CD4-positive, alpha-beta T cell treated with Interleukin-1 beta for 1 hour (primary cell): ENCODE results near the gene PIK3AP1.

ENCODE experiments used
- DNase-seq, 2 donors: peaks; one replicate each; pipeline ENCODE4 v3.0.0-alpha.2; 2020 to 2022

Gene PIK3AP1

GRCh38 chr10:96641396-96642295 lies 78.7 kb downstream of the PIK3AP1 start:
- no peak for DNase-seq

DNA sequence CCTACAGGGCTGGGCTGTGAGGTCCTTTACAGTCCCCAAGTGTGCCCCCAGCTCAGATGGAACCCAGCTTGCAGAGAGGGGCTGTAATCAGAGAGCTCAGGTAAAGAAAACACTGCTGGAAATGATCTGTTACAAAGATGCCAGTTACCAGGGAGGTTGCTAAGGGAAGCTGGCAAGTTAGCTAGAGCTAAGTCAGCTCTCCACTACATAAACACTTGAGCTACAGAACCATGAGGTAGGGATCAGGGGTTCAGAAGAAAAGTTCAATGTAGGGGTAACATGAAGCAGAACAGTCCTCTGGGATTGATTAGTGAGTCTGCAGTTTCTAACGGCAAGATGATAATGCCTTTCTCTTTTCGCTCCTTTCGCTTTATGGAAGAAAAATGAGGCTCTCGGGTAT lies 80.4 kb downstream of the PIK3AP1 start:
- no peak for DNase-seq

DNA sequence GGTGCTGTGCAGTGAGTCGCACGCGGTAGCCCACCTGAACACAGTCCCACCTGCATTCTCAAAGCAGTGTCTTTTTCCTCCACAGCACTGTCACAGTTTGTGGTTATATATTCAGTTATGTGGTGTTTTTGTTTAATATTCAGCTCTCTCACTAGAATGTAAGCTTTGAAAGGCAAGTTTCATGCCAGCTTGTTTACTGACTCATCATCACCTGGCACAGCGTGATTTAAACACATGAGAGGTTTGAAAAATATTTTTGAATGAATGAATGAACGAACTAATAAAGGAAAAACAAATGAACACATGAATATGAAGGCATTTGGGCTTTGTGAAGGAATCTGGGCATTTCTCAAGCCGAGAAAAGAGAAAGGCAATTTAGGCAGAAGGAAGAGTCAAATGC lies 81.6 kb downstream of the PIK3AP1 start:
- no peak for DNase-seq

DNA sequence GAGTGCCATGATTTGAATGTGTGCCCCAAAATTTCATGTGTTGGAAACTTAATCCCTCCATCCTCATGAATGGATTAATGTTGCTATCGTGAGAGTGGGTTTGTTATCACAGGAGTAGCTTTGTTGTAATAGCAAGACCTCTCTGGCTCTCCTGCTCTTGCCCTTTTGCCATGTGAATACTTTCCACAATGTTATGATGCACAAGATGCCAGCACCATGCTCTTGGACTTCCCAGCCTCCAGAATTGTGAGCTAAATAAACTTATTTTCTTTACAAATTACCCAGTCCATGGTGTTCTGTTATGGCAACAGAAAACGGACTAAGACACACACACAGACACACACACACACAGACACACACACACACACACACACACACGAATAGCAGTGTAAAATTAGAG lies 82.2 kb downstream of the PIK3AP1 start:
- no peak for DNase-seq

DNA sequence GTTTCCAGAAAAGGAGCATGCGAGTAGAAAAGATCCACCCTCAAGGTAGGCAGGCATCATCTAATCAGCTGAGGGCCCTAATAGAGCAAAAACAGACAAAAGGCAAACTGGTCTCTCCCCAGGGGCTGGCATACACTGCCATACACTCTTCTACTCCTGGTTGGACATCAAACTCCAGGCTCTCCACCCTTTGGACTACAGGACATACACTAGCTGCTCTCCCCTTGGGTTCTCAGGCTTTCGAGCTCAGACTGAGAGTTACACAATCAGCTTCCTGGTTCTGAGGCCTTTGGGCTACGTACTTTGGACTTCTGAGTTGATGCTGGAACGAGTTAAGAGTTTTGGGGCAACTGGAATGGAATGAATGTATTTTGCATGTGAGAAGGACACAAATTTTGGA lies 82.6 kb downstream of the PIK3AP1 start:
- DNase-seq, result no peak

GRCh38 chr10:96636551-96636950 lies 83.8 kb downstream of the PIK3AP1 start:
- no peak for DNase-seq

DNA sequence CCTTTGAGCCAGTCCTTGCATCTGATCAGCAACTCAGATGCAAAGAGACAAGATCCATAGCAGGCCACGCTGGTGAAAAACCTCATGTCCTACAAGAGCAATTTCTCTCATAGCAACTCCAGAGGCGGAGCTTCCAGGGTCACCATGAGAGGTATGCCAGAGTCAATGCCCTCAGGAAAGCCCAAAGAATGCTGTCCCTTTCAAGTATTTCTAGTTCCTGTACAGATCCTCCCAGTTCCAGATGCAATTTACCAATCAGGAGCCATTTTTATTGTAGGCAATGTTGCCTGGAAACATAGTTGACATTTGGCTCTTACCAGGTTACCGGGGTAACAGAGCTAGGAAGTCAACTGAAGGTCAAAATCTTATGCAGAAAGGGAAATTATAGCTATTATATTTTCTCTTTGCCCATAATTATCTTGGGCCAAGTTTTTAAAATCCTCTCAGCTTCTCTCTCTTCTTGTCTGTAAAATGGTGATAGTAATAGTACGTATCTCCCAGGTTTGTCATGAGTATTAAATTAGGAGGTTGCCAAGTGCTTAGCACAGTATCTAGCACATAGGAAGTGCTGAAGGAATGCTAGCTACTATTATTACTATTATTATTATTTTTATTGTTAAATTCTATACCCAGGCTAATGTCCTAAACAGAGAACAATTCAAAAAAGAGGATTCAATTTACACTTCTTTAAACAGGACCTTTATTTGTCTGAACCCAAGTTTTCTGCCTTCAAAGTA lies 87.2 kb downstream of the PIK3AP1 start:
- DNase-seq, result no peak

GRCh38 chr10:96627292-96627691 lies 93.0 kb downstream of the PIK3AP1 start:
- no peak for DNase-seq

DNA sequence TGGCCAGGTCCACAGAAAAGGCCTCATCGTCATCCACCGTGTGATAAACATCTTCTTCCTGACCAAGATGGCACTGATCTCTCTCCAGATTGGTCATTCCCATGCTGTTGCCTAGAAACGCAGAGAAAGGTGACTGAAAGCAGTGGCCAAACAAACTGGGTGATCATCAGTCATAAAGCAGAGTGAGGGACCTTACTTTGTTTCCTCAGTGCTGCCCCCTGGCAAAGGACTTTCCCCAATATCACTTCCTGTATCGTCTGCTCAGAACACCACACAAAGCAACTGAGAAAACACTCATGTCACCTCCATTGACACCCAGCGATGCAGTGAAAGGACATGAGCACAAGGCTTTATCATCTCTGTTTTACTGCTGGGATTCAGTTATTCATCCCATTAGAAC lies 93.5 kb downstream of the PIK3AP1 start:
- peak in 1 of 2 donors; percentile 17 for DNase-seq

GRCh38 chr10:96625173-96625572 lies 95.1 kb downstream of the PIK3AP1 start:
- no peak for DNase-seq

DNA sequence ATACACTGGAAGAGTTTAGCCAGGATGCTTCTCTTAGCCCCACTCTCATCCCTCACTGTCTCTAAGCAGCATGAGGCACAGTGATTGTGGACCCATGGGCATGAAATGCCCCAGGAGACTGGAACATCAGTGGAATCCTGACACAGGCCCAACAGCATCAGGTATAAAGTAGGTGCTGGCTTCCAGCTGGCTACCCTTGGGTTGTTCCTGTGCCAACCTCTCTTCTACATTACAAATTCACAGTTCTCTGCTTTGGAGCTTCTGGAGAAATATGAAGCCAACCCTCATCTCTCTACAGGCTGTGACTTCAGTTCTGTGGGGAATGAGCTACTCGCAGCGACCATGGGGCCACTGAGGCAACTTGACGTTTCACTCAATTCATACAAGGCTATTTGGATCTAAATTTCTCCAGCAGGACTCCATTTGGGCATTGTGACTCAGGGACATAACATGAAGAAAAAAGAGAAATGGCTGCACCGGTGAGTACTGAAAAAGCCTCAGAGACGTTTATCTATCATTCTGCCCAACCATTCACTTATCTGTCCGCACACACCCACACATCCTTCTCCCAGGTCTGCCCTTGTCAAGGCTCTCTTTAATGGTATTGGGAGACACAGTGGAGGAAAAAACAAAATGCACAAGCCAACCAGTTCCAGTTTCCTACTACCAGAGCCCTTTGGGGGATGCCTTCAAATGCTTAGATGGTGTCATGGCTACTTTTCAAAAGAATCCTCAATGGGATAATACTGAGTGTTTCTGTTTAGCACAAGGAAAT lies 98.1 kb downstream of the PIK3AP1 start:
- no peak for DNase-seq

DNA sequence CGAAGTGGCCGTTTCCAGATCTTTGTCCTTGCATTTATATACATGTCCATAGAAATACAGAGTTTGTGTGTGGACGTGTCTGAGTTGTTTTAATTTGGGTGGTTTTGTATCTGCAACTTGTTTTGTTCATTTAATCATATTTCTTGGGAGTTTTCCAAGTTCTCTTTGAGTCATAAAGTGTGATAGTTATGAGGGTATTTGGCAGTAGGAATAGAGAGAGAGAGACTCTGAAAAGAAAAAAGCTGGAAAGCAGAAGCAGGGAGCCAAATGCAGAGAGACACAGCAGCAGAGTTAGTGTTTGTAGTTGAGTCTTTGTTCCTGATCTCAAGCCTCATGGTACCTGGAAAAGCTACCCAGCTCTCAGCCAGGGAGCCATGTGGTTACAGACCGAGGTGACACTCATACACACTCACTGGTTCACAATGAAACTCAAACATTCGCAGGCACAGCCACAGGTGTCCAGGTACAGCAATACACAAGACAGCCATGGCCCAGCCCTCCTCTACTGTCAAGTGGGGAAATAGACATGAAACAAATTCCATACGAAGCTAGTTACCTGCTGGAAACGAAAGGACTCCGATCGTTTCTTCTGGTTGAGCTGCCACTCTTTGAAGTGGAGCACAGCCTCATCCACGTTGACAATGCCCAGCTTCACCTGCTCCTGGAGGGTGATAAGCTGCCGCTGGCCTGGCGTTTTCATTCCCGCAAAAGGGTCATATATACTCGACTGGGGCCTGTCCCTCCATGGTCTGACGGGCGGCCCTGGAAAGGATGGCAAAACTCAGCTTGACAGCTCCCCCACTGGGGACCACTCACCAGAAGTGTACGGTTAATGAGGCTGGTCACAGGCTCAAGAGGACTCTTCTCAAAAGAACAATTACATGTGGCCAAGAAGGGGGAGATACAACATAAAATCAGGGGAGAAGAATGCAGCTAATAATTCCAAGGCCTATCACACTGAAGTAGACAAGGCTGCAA lies 100.2 kb downstream of the PIK3AP1 start:
- no peak for DNase-seq

DNA sequence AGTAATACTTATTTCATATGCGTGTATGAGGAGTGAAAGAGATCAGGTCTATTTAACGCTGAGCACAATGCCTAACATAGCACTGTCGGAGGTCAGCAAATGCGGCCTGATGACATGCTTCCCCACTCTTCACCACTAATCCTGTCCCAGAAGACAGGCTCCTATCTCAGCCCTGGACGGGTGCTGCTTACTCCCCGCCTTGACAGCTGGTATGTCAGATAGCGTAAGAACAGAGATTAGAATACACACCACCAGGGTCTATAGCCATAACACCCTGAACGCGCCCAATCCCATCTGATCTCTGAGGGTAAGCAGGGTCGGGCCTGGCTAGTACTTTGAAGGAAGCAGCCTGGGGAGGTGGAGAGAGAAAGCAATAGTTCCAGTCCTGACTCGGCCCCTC lies 101.2 kb downstream of the PIK3AP1 start:
- DNase-seq, result no peak

DNA sequence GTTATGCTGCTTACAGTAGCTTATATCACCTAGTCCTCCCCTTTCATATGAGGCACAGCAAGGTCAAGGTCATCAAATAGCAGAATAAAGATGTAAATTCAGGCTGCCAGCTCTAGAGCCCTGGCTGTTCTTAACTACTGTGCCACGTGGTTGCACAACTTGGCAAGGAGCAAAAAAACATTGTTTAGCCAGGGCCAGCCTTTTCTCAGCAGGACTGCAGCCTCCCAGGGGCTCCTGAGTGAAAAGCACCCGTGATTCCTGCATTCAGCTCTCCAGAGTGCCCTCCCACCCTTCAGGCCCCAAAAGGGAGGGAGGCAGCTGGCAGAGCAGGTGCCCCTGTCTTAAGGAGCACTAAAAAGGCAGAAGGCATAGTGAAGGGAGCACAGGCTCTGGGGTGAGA lies 101.7 kb downstream of the PIK3AP1 start:
- no peak for DNase-seq

DNA sequence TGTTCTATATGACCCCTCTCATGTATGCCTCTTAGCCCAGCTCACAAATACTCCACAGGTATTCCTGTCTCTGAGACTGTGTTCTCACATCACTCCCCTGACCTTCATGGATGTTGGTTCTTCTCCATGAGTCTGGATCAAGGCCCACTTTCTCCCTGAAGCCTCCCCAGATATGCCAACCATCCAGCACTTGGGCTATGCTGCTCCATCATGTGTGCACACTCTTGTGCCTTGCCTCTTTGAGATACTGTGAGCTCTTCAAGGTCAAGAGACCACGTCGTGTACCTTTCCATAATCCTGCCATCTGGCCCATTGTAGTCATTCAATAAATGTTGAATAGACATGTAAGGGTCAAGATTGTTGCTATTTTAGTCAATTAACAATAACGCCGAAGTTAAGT lies 103.4 kb downstream of the PIK3AP1 start:
- no peak for DNase-seq

DNA sequence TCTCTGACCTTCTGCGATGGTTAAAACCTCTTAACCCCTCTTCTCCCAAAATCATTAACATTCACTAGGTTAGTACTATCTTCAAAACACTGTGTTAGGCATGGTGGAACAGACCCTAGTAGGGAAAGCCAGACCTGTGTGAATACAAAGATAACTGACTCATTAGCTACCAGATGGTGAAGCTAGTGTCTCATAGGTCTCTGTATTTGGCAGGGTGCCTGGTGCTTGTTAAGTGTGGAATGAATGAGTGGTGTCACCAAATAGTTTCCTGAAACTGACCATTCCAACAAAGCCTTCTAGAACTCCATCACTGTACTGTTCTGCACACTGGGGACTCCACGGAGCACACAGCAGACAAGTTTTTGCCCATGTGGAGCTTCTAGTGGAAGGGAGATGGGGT lies 105.8 kb downstream of the PIK3AP1 start:
- DNase-seq, result no peak

- no peak for DNase-seq
Observed at GRCh38 chr10:96613576-96613975, 106.7 kb downstream of the PIK3AP1 start.

GRCh38 chr10:96612055-96612830 lies 108.1 kb downstream of the PIK3AP1 start:
- DNase-seq, result no peak

DNA sequence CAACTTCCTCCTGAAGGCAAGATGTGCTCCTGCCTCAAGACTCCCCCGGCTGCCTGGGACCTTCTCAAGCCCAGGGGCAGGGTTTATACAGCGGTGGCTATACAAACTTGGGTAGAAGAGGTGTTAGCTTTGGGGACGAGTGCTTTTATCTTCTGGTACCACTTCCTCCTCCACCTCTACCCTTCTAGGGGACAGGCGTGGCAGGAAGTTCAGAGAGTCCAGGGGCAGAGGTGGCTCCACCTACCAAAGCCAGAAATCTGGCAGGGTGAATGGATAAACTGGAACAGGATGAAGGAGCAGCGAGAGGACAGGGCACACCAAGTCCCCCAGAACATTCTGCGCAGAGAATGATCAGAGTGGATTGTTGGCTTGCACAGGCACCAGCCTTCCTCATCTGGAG lies 109.5 kb downstream of the PIK3AP1 start:
- peak in 1 of 2 donors; percentile 6 for DNase-seq

DNA sequence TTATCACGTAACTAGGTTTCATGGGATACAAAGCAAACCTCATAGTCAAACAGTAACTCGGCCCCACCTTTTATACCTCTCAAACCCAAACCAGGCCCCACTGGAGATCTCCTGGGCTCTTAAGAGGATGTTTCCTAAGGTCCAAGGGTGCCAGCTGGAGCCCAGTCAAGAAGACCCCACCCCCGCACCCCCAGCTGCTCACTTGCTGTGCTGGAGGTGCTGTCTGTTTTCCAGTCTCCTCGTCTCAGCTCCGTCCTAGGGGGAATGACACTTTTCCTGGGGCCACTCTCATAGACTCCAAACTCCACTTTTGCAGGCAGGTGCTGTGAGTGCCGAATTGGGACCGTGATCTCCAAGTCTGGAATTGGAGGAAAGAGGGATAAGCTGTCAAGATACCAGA lies 110.8 kb downstream of the PIK3AP1 start:
- no peak for DNase-seq

DNA sequence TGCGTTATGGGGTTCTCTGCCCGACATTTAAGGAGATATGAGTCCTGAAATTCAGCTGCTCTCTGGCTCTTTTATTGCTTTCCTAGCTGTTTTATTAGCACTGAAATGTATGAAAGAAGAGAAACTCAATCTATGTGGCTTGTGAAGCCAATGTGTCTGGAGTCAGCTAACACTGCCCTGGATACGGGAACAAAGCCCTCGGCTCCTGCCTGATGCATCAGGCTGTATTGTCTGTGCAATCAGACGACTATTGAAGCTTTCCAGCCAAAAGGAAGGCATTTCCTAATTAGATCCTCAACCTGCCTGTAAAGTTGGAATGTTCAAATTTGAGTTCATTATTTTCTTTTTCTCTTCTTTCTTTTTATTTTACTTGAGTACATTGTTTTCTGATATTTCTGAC lies 111.5 kb downstream of the PIK3AP1 start:
- no peak for DNase-seq
